ENCODE data around the gene RTN4.

The RTN4 gene

GRCh38 chr2:55033076-55033742 lies 17.0 kb downstream of the RTN4 start:
- no peak for DNase-seq (ENCODE audit: low spot score)

GRCh38 chr2:55031505-55031904 lies 18.7 kb downstream of the RTN4 start:
- DNase-seq (ENCODE audit: low spot score), result no peak

DNA sequence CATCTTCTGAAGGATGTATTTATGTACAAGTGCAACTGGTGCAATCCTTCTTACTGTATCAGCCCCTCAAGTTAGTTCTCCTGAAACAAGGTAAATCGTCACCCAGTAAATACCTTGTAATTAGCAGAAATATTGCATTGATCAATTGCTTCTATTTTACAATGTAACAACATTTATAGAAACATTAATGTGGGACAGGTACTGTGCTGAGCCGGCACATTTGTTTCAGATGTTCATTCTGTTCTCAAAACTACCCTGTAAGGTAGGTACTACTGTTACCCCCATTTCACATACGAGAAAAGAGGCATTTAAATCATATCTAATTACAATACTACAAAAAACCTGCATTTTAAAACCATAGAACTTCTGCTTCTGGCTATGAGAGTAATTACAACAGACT lies 19.5 kb downstream of the RTN4 start:
- no peak for DNase-seq (ENCODE audit: low spot score)

- no peak for DNase-seq (ENCODE audit: low spot score)
Observed at GRCh38 chr2:55029098-55029497, 21.2 kb downstream of the RTN4 start.

DNA sequence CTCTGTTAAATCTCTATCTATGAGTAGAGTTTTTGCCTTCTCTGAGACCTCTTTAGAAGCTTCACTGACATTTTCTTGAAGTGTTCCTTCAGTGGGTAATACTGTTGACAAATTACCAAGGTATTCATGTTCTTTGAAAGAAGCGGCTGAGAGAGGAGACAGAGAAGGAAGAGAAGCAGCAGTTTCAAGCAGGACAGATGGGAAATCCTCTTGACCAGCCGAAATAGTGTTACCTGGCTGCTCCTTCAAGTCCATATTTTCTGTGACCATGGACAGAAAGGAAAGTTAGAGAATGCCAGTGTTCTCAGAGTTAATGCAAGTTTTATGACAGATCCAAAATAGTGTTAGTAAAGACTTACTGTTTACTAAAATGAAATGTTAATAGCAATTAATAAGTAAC lies 23.0 kb downstream of the RTN4 start:
- DNase-seq (ENCODE audit: low spot score), result no peak

- DNase-seq (ENCODE audit: low spot score), result no peak
Observed at GRCh38 chr2:55026202-55026601, 24.0 kb downstream of the RTN4 start.

DNA sequence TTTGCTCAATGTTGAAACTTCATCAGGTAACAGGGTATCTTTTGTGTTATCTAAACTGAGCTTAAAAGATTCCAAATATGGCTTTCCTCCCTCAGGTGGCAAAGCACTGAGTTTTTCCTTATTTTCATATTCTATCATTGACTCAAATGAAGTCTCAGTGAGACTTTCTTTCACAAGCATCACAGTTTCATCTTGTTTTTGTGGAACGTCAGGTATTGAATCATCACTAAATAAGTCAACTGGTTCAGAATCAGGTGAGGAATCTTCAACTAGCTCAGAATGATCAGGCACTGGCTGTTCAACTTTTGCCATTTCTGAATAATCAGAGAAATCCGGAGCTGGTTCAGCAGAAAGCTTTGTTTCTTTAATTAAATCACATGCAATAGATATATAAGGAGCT lies 24.6 kb downstream of the RTN4 start:
- no peak for DNase-seq (ENCODE audit: low spot score)

DNA sequence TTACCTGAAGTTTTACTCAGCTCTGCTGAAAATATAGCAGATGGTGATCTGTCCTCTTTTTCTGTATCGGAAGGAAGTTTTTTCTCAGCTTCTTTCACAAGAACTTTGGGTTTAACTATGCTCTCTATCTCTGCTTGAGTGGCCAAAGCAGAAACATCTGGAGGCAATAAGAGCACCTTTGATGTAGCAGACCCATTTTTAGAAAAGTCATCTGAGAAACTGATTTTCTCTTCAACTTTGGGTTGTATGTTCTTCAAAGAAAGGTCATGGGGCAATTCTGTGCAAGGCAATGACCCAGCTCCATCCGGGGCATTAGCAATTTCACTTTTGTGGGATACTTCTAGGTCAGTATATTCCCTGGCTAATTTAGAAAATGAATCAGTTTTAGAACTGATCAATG lies 25.2 kb downstream of the RTN4 start:
- no peak for DNase-seq (ENCODE audit: low spot score)

- no peak for DNase-seq (ENCODE audit: low spot score)
Observed at GRCh38 chr2:55022476-55022875, 27.8 kb downstream of the RTN4 start.

GRCh38 chr2:55019526-55020258 lies 30.6 kb downstream of the RTN4 start:
- DNase-seq (ENCODE audit: low spot score), result no peak

GRCh38 chr2:55018619-55019018 lies 31.6 kb downstream of the RTN4 start:
- DNase-seq (ENCODE audit: low spot score), result no peak

- no peak for DNase-seq (ENCODE audit: low spot score)
Observed at GRCh38 chr2:55017880-55018279, 32.4 kb downstream of the RTN4 start.

GRCh38 chr2:55017428-55017827 lies 32.8 kb downstream of the RTN4 start:
- no peak for DNase-seq (ENCODE audit: low spot score)

- DNase-seq (ENCODE audit: low spot score), result peak; percentile 76
Observed at GRCh38 chr2:55014962-55015939, 35.0 kb downstream of the RTN4 start.

DNA sequence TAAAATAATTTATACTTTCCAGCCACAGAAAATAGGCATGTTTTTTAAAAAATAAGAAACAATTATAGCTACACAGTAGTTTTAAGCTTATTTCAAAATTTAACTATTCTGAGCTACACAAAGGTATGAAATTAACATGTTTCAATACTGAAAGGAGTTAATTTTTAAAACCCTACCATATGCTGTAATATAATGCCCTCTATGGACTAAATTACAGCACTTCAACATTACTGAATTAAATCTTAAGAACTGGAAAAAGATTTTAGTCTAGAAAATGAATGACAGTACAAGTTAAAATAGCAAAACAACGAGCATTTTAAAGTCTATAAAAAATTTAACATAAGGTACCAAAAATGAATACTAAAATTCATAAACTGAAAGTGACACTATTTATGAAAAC lies 36.3 kb downstream of the RTN4 start:
- DNase-seq (ENCODE audit: low spot score), result no peak

- DNase-seq (ENCODE audit: low spot score), result no peak
Observed at GRCh38 chr2:55012672-55013484, 37.4 kb downstream of the RTN4 start.

GRCh38 chr2:55011831-55012671 lies 38.2 kb downstream of the RTN4 start:
- DNase-seq (ENCODE audit: low spot score), result no peak

GRCh38 chr2:55010915-55011314 lies 39.3 kb downstream of the RTN4 start:
- DNase-seq (ENCODE audit: low spot score), result no peak

DNA sequence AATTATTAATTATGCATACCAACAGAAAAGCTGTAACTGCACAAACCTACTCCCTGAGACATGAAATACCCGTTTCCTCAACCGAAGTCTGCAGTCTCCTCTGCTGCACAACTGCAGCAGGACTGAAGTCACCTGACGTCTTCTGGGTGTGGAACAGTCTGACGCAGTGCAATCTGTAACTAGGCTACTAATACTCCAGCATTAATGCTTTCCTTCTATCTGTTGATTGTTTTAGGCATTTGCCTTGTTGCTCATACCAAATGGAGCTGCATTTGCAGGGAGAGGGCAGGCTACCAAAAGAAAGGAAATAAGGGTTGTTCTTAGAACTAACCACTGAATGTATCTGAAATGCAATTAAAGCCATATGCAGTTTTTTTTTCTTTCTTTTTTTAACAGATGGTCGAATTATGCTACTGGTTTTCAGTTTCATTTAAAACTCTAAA lies 40.1 kb downstream of the RTN4 start:
- peak; percentile 67 for DNase-seq (ENCODE audit: low spot score)

- no peak for DNase-seq (ENCODE audit: low spot score)
Observed at GRCh38 chr2:55009277-55010060, 40.8 kb downstream of the RTN4 start.
